GM18909 (cell line): ENCODE measurements around the gene COQ4.

Experiments used
- ATAC-seq: cut with Tn5 transposase; IDR thresholded peaks from one replicate; pipeline ENCODE4 v1.9.1; 2021; ENCODE audit warnings: mild to moderate bottlenecking; ENCODE audit not compliant: unreplicated experiment, poor library complexity

The COQ4 gene

GRCh38 chr9:128339761-128340690, 17.4 kb downstream of the COQ4 start, which contains the start of gene SLC27A4:
TSS of gene SLC27A4 (plus strand) at chr9:128340527. CDS start at chr9:128343133, 2,606 bp downstream.
- ATAC-seq, result peak; percentile 85

GRCh38 chr9:128340691-128341434, 18.2 kb downstream of the COQ4 start:
- ATAC-seq, result no peak

- ATAC-seq, result no peak
Measured at GRCh38 chr9:128341435-128341849, 18.8 kb downstream of the COQ4 start.

GRCh38 chr9:128342971-128343680, 20.5 kb downstream of the COQ4 start:
- no peak for ATAC-seq

GRCh38 chr9:128343855-128344254, 21.2 kb downstream of the COQ4 start:
- ATAC-seq, result no peak

GRCh38 chr9:128344931-128345605, 22.4 kb downstream of the COQ4 start:
- ATAC-seq, result no peak

GRCh38 chr9:128349125-128349524, 26.5 kb downstream of the COQ4 start:
- ATAC-seq, result no peak

- ATAC-seq, result no peak
Measured at GRCh38 chr9:128349772-128350171, 27.1 kb downstream of the COQ4 start.

GRCh38 chr9:128355451-128355850, 32.8 kb downstream of the COQ4 start:
- no peak for ATAC-seq

GRCh38 chr9:128358090-128358489, 35.5 kb downstream of the COQ4 start:
- ATAC-seq, result no peak

- ATAC-seq, result no peak
Measured at GRCh38 chr9:128358861-128359260, 36.2 kb downstream of the COQ4 start.

- ATAC-seq, result no peak
Measured at GRCh38 chr9:128360826-128361225, 38.2 kb downstream of the COQ4 start.

GRCh38 chr9:128361296-128361985, 38.8 kb downstream of the COQ4 start:
- ATAC-seq, result no peak

GRCh38 chr9:128361986-128362646, 39.5 kb downstream of the COQ4 start:
- ATAC-seq, result peak; percentile 80

GRCh38 chr9:128362774-128363173, 40.1 kb downstream of the COQ4 start:
- no peak for ATAC-seq

GRCh38 chr9:128365525-128365924, 42.9 kb downstream of the COQ4 start:
- ATAC-seq, result no peak

GRCh38 chr9:128369024-128369706, 46.5 kb downstream of the COQ4 start:
- ATAC-seq, result no peak

GRCh38 chr9:128370367-128370751, 47.7 kb downstream of the COQ4 start:
- no peak for ATAC-seq
